ENCODE measurements around the gene NDNF.

The NDNF gene

DNA sequence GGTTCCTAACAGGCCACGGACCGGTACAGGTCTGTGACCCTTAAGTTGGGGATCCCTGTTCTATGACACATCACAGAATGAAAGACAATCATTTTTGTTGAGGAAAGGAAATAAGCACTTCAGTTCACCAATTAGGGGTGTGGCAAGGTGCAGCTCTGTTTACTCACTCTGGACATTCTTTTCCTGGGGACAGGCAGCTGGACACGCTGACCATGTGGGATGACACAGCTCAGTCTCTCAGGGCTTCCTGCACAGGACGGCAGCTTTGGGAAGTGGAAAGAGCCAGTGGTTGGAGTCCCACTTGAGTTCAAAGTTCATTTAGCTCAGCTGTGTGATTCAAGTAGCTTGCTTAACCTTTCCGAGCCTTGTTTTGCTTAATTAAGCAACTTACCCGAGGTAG is 55.7 kb downstream of the NDNF start:
- TF ChIP-seq YY1 (IDR thresholded peaks at IDR 0.05; ENCODE audit: low read depth) (no peak), ZBTB7A (IDR thresholded peaks at IDR 0.05; ENCODE audit: low read depth) (no peak), TCF12 (IDR thresholded peaks at IDR 0.05; ENCODE audit: low read depth) (no peak), TEAD4 (IDR thresholded peaks at IDR 0.05) (no peak), EGR1 (IDR thresholded peaks at IDR 0.05) (no peak), EP300 (IDR thresholded peaks at IDR 0.05; ENCODE audit: borderline replicate concordance) (no peak), NFIC (IDR thresholded peaks at IDR 0.05) (no peak), RAD21 (IDR thresholded peaks at IDR 0.05; ENCODE audit: low read depth) (no peak), CREB1 (IDR thresholded peaks at IDR 0.05; ENCODE audit: low read depth) (no peak), FOXM1 (IDR thresholded peaks at IDR 0.05; ENCODE audit: borderline replicate concordance, low read depth) (no peak), TAF1 (IDR thresholded peaks at IDR 0.05; ENCODE audit: low read depth) (no peak), CEBPB (IDR thresholded peaks at IDR 0.05) (no peak)
- TF ChIP-seq, protein P1, sequence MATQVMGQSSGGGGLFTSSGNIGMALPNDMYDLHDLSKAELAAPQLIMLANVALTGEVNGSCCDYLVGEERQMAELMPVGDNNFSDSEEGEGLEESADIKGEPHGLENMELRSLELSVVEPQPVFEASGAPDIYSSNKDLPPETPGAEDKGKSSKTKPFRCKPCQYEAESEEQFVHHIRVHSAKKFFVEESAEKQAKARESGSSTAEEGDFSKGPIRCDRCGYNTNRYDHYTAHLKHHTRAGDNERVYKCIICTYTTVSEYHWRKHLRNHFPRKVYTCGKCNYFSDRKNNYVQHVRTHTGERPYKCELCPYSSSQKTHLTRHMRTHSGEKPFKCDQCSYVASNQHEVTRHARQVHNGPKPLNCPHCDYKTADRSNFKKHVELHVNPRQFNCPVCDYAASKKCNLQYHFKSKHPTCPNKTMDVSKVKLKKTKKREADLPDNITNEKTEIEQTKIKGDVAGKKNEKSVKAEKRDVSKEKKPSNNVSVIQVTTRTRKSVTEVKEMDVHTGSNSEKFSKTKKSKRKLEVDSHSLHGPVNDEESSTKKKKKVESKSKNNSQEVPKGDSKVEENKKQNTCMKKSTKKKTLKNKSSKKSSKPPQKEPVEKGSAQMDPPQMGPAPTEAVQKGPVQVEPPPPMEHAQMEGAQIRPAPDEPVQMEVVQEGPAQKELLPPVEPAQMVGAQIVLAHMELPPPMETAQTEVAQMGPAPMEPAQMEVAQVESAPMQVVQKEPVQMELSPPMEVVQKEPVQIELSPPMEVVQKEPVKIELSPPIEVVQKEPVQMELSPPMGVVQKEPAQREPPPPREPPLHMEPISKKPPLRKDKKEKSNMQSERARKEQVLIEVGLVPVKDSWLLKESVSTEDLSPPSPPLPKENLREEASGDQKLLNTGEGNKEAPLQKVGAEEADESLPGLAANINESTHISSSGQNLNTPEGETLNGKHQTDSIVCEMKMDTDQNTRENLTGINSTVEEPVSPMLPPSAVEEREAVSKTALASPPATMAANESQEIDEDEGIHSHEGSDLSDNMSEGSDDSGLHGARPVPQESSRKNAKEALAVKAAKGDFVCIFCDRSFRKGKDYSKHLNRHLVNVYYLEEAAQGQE (IDR thresholded peaks at IDR 0.05; ENCODE audit: low read depth) = no peak
- TF ChIP-seq, protein P2, sequence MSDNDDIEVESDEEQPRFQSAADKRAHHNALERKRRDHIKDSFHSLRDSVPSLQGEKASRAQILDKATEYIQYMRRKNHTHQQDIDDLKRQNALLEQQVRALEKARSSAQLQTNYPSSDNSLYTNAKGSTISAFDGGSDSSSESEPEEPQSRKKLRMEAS (IDR thresholded peaks at IDR 0.05) = no peak
- TF ChIP-seq, protein P3, sequence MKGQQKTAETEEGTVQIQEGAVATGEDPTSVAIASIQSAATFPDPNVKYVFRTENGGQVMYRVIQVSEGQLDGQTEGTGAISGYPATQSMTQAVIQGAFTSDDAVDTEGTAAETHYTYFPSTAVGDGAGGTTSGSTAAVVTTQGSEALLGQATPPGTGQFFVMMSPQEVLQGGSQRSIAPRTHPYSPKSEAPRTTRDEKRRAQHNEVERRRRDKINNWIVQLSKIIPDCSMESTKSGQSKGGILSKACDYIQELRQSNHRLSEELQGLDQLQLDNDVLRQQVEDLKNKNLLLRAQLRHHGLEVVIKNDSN (IDR thresholded peaks at IDR 0.05) = no peak

DNA sequence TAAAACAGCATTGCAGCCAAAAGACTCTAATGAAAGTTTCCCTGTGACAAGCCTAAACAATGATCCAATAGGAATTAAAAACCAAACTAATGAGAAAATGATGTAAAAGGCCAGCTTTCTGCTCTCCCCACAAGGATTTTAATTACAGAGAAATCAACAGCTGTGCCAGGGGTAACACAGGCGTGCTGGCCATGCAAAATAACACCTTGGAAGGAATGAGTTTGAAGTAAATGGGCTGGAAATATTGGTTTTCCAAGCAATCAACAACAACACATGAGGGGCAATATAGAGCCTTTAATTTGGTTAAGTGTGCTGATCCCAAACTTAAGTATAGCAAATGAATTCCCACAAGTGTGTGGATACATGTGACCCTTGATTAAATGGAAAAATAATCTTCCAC is 56.9 kb downstream of the NDNF start:
- TF ChIP-seq TEAD4 (IDR thresholded peaks at IDR 0.05) (no peak), YY1 (IDR thresholded peaks at IDR 0.05; ENCODE audit: low read depth) (no peak), EGR1 (IDR thresholded peaks at IDR 0.05) (no peak), NFIC (IDR thresholded peaks at IDR 0.05) (no peak), TCF12 (IDR thresholded peaks at IDR 0.05; ENCODE audit: low read depth) (no peak), TAF1 (IDR thresholded peaks at IDR 0.05; ENCODE audit: low read depth) (no peak), CREB1 (IDR thresholded peaks at IDR 0.05; ENCODE audit: low read depth) (no peak), RAD21 (IDR thresholded peaks at IDR 0.05; ENCODE audit: low read depth) (no peak), ZBTB7A (IDR thresholded peaks at IDR 0.05; ENCODE audit: low read depth) (no peak), EP300 (IDR thresholded peaks at IDR 0.05; ENCODE audit: borderline replicate concordance) (no peak), CEBPB (IDR thresholded peaks at IDR 0.05) (no peak), FOXM1 (IDR thresholded peaks at IDR 0.05; ENCODE audit: borderline replicate concordance, low read depth) (no peak)
- TF ChIP-seq, protein P3 (IDR thresholded peaks at IDR 0.05) = no peak
- TF ChIP-seq, protein P2 (IDR thresholded peaks at IDR 0.05) = no peak
- TF ChIP-seq, protein P1 (IDR thresholded peaks at IDR 0.05; ENCODE audit: low read depth) = no peak

DNA sequence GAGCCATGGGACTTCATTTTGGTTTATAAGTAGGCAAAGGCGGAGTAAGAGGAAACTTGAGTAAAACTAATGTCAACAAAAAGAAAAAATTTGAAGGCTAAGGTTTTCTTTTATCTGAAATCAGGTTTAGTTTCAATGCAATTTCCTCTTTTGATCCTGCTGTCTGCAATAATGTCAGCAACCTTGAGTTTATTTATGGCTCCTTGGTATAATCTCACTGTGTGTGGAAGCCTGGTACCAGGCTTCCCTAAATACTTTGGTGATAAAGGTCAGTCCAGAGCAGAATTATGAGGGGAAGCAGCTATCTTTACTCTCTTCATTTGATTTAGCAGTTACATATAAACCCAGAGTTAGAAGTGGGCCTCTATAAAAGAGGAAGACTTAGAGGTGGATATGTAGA is 57.8 kb downstream of the NDNF start:
- TF ChIP-seq EGR1 (IDR thresholded peaks at IDR 0.05) (no peak), EP300 (IDR thresholded peaks at IDR 0.05; ENCODE audit: borderline replicate concordance) (no peak), TCF12 (IDR thresholded peaks at IDR 0.05; ENCODE audit: low read depth) (no peak), ZBTB7A (IDR thresholded peaks at IDR 0.05; ENCODE audit: low read depth) (no peak), YY1 (IDR thresholded peaks at IDR 0.05; ENCODE audit: low read depth) (no peak), TEAD4 (IDR thresholded peaks at IDR 0.05) (no peak), RAD21 (IDR thresholded peaks at IDR 0.05; ENCODE audit: low read depth) (no peak), NFIC (IDR thresholded peaks at IDR 0.05) (no peak)
- TF ChIP-seq, protein P2 (IDR thresholded peaks at IDR 0.05) = no peak

DNA sequence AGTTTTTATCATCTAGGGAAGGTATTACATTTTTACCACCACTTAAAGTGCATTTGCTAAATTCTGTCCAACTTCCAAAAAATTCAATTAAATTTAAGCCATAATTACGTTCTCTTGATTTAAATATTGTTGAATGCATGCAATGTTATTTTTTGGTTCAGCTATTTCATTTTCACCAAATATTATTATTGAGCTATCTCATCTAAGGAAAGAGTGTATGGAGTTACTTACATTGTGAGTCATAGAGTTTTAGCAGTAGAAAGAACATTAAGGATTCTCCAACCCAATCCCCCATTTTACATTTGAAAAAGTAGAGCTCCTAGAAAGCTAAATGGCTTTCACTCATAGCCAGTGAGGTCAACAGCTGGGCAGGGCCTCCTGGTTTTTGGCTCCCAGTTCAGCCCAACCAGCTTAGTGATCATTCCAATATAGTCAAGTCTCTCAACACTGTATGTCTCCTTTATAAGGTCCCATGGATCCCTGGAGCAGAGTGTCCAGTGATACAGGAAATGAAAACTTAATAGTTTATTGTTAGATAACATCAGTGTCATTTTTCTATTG is 60.5 kb downstream of the NDNF start:
- no peak for TF ChIP-seq TAF1 (IDR thresholded peaks at IDR 0.05; ENCODE audit: low read depth)
- TF ChIP-seq CREB1 (IDR thresholded peaks at IDR 0.05; ENCODE audit: low read depth) = no peak
- no peak for TF ChIP-seq EP300 (IDR thresholded peaks at IDR 0.05; ENCODE audit: borderline replicate concordance)
- no peak for TF ChIP-seq EGR1 (IDR thresholded peaks at IDR 0.05)
- TF ChIP-seq, protein P3 (IDR thresholded peaks at IDR 0.05) = no peak
- no peak for TF ChIP-seq NFIC (IDR thresholded peaks at IDR 0.05)
- TF ChIP-seq TCF12 (IDR thresholded peaks at IDR 0.05; ENCODE audit: low read depth) = no peak
- no peak for TF ChIP-seq ZBTB7A (IDR thresholded peaks at IDR 0.05; ENCODE audit: low read depth)
- TF ChIP-seq, protein P1 (IDR thresholded peaks at IDR 0.05; ENCODE audit: low read depth) = no peak
- no peak for TF ChIP-seq RAD21 (IDR thresholded peaks at IDR 0.05; ENCODE audit: low read depth)
- TF ChIP-seq YY1 (IDR thresholded peaks at IDR 0.05; ENCODE audit: low read depth) = no peak
- no peak for TF ChIP-seq TEAD4 (IDR thresholded peaks at IDR 0.05)
- TF ChIP-seq, protein P2 (IDR thresholded peaks at IDR 0.05) = no peak
- no peak for TF ChIP-seq CEBPB (IDR thresholded peaks at IDR 0.05)
- no peak for TF ChIP-seq FOXM1 (IDR thresholded peaks at IDR 0.05; ENCODE audit: borderline replicate concordance, low read depth)
